ENCODE measurements around the gene VAMP5.
A peak's percentile ranks its signal among the peaks of the same experiment; 100 is the strongest.
"Not testable (repeated sequence)": the region's sequence is repeated elsewhere in the genome, so short reads cannot be mapped to it uniquely, and the experiment has no call there.

VAMP5 gene

DNA sequence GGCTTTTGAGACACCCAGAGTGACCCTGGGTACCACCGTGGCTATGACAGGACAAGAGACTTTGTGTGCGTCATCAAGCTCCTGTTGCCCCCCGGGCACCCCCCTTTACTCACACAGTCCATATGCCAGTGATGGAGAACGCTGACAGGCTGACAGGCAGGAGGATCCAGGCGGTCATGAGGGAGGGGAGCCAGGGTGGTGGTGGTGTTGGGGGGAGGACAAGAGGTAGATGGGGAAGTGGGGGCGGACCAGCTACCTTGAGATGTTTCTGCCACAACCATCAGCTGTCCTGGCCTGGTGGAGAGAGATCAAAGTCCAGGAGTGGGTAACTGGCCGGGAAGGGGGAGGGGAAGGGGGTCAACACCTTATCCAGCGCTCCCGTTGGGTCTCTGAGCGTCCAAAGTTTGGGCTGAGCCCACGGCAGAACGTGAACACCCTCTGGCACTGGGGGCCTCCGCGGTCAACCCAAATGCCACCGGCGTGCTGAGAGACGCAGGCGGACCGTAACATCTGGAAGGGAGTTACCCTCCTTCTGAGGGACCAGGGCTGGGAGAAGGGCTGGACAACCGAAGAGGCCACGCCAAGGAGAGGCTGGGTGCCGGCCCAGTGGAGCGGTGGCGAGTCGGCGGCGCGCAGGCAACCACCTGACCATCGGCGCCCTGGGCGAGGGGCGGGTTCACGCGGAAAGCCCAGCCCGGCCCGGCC, 17.7 kb downstream of the VAMP5 start:
- DNase-seq, result no peak
- peak; percentile 7 for ATAC-seq

DNA sequence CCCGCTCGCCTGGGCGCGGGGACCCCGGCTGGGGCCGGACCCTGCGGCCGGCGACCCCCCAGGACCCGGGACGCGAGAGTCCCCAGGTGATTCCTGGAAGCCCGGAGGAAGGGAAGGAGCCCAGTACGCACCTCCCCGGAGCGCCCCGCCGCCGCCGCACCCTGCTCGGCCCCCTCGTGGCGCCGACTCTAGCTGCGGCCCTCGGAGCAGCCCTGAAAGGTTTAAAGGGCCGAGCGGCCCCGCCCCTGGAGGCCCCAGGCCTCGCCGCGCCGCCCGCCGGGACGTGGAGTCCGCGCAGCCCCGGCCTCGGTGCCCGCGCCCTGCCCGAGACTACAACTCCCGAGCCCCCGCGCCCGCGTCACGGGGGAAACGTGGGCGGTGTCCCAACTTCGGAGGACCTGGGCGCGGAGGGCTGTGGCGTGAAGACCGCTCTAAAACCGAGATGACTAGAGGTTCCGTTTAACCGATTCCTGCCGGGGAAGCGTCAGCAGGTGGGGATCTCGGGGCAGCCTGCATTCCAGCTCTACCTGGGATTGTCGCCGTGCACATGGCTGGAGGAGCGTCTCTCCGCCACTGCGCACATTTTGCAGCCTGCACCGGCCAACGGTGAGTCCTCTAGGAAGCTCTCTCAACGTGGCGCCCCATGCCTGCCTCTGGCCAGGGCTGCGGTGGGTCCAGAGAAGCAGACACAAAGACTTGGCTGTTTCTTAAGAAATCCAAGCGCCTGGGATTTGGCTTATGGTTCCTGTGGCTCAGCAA, 18.4 kb downstream of the VAMP5 start, which contains the start of gene TMEM150A:
Gene TMEM150A, minus strand, starts transcription at position 223 of the 759 bp plus-strand sequence. CDS start 750 bp downstream, outside the sequence.
- DNase-seq, result peak; percentile 91
- peak; percentile 95 for ATAC-seq

DNA sequence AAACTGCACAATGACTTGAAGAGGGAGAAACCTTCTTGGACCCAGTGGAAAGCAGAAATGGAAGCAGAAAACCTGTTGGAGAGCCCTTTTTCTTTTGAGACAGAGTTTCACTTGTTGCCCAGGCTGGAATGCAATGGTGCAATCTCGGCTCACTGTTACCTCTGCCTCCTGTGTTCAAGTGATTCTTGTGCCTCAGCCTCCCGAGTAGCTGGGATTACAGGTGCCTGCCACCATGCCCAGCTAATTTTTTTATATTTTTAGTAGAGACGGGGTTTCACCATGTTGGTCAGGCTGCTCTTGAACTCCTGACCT, 19.9 kb downstream of the VAMP5 start:
- not testable (repeated sequence) for ATAC-seq, DNase-seq

DNA sequence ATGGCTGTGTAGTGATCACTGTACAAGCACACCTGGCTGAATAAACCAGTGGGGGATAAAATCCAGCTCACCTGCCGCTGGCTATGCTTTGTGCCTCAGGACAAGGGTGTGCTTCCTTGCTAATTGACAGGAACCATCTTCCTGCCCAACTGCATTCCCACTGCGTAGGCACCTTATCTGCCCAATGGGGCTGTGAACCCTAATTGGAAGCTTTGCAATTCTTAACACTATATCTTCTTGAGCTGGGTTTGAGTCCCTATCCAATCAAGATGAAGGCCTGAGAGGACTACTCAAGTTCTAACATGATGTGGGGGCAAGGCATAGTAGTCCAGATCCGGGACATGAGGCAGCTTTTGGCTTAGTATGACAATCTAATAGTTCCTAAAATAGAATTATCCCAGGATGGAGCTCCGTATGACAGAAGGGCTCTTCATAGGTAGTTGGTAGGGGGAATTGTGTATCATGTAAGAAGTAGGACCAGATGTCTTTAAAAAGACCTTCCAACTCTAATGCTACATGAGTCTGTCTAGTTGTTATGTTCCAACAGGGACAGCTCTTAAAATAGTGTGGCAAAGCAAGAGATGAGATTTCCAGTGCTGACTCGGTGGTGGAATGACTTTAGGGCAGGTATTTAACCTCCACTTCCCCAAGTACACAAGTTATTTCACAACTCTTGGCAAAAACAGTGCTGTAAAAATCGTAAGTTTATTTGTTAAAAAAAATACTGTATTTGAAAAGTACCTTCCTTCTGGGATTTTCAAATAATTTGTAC, 20.5 kb downstream of the VAMP5 start:
- DNase-seq, result no peak
- ATAC-seq, result no peak

DNA sequence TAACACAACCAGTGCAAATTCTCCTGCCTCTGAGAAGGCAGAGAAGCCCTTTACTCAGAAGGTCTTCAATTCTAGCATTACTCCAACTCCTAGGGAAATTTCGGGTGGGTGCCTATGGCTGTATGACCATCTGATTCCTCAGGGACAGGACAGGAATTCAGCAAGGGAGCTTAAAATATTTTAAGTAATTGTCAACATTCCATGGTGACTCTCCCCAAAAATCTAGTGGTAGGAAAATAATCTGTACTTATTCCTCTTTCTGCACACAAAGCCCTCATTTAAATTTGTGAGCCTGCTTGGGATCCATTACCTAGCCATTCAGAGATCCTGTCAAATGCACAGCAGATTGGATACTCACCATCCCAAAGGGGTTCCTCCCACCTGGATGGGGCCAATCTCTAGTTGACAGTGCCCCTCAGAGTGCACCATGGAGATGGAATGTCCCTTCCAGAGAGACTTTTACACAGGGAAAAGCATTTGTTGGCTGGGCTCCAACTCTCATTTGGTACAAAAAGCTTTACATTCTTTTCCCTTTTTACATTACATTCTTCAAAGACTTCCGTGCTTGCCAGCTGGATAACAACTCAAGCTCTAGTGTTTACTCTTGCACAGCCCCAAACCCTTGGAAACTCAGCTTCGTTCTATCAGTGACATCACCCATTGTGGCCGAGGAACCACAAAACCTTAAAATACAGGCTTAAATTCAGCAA, 21.3 kb downstream of the VAMP5 start:
- no peak for DNase-seq
- no peak for ATAC-seq

DNA sequence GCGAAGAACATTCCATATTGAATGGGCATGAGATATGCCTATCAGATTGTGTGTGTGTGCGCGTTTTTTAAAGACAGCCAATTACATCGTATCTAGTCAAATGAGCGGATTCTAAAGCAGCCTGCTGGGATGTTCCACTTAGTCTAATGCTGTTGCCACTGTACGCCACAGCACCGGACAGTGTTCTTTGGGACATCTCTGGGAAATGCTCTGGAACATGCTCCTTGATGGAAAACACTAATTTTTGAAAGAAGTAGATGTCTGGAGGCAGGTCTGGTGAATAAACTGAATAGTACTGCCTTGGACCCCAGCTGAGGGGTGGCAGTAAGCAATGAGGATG, 21.9 kb downstream of the VAMP5 start:
- no peak for DNase-seq
- ATAC-seq, result no peak

DNA sequence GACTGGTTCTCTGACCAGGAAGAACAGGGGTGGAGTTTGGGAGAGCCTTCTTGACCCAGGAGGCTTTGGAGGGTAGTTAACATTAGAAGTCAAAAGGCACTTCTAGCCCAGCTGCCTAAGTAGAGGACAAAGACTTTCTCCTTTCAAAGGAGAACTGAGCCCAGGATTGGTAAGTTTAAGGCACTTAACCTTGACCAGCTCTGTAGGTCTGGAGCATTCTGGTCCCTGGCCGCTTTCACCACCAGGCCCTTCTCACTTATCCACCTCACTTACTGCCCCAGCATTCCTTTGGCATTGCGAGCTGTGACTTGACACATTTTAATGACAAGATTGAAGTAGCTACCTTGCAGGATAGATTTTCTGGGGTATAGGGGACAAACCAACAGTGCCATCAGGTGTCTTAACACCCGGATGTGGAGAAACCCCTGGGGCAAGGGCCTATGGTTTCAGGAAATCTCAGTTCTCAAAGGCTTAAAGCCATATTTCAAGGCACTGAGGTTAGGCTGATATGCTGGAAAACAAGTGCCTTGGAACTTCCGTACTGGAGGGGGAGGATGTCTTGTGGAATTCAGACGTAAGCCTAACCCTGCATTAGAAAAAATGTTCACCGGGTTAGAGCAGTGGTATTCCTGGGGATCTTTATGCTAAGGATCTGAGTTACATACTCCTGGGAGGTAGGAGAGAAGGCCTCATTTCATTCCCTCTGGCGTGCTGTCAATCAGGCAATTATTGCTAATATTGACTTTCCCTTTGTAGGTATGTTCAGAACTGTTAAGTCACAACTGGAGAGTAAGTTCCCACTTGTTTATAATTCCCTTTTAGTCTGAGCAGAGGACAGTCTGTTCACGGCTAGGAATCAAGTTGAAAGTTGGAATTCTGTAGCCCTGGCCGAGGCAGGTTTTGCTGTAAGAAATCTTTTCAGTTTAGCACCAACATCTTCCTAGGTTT, 23.3 kb downstream of the VAMP5 start:
- DNase-seq (no peak), ATAC-seq (no peak)

DNA sequence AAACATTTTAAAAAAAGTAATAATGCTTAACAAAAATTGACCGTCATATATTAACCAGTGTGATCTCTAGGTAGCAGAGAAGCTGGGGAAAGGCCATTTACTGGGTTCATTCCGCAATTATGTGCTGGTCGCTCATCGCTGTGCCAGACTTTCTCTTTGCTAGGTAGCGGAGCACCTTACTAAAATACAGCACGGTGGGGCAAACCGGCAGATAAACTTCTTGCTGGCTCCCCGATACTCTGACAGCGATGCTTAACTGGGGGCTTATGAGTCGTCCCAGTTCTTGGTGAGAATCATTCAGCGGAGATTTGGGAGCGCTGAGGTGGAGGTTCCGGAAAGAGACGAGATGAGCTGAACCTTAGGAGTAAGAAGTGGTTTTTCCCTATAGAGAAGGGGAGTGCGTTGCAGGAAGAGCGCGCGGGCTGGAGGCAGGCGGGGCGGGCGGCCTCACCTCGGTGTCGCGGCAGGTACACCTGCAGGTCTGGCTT, 27.0 kb downstream of the VAMP5 start:
- DNase-seq (no peak), ATAC-seq (no peak)

DNA sequence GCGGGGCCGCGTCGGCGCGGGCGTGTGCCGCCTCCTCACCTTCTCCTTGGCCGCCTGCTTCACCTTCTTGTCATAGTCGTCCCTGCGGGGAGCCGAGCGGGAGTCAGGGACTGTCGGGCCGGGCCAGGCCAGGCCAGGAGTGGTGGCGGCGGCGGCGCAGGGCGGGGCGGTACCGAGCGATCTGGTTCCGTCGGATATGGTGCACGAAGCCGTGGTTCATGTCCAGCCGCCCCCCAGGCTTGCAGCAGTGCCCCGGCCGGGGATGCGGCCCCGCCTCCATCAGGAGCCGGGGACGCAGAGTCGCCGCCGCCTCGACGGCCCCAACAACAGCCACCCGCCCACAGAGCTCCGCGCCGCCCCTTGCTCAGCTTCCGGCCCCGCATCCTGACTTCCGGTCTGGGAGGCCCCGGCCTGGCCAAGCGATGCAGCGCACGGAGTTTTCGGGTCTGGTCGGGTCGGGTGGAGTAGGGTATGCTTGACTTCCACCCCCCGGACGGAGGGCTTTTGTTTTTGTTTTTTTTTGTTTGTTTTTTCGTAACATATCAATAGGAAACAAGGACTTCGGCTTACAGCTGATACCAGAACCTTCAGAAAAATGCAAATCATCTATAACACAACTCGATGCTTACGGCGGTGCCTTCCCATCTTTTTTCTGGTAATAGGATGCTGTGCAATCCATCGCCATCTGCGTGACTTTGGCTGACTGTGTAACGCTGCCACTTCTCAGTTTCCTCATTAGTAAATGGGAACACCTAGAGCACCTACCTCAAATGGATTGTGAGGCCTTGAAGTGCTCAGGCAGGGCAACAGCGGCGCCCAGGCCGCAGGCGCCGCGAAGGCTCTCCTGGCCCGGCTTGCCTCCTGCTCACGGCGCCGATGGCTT, 27.7 kb downstream of the VAMP5 start, which contains the start of gene C2orf68:
Gene C2orf68, minus strand, starts transcription at position 362 of the 883 bp plus-strand sequence. Its CDS starts 82 bp downstream, at position 280.
- DNase-seq, result peak; percentile 94
- peak; percentile 78 for ATAC-seq

DNA sequence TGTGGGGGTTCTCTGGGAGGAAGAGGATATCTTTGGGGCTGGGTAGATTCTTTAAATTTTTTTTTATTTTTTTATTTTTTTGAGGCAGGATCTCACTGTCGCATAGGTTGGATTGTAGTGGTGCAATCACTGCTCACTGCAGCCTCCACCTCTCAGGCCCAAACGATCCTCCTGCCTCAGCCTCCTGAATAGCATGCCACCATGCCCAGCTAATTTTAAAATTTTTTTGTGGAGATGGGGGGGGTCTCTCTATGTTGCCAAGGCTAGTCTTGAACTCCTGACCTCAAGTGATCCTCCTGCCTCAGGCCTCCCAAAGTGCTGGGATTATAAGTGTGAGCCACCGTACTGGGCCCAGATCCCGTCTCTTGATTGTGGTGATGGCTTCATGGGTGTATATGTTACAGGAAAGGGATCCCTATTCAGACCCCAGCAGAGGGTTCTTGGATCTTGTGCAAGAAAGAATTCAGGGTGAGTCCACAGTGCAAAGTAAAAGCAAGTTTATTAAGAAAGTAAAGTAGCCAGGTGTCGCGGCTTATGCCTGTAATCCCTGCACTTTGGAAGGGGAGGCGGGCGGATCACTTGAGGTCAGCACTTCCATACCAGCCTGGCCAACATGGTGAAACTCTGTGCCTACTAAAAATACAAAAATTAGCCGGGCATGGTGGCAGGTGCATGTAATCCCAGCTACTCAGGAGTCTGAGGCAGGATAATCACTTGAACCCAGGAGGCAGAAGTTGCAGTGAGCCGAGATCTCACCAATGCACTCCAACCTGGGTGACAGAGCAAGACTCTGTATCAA, 29.7 kb downstream of the VAMP5 start:
- ATAC-seq, result no peak

DNA sequence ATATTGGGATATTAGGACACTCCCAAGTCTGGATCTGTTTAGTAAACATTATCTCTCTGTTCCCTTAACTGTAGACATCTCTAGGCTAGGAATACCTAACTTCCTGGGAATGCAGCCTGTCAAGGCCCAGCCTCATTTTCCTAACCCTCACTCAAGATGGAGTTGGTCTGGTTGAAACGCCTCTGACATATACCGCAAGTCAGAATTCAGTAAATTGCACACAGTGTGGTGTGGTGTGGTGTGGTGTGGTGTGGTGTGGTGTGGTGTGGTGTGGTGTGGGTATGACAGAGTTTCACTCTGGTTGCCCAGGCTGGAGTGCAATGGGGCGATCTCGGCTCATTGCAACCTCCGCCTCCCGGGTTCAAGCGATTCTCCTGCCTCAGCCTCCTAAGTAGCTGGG, 30.5 kb downstream of the VAMP5 start:
- not testable (repeated sequence) for DNase-seq

More for the DNA sequence above, 29.7 kb downstream of the VAMP5 start:
- no peak for DNase-seq

DNA sequence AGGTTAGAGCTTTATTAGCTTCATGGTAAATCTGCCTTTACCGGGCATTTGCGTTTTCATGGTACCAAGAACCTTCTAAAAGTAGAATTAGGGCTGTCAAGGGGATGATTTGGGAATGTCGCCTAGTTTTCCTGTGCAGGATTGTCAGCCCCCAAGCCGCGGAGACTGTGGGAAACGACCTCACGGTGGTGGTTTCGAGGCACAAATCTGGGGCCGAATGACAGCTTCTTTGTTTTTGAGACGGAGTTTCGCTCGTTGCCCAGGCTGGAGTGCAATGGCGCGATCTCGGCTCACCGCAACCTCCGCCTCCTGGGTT, 31.1 kb downstream of the VAMP5 start:
- no peak for DNase-seq
- no peak for ATAC-seq

More for the DNA sequence above, 30.5 kb downstream of the VAMP5 start:
- not testable (repeated sequence) for ATAC-seq

DNA sequence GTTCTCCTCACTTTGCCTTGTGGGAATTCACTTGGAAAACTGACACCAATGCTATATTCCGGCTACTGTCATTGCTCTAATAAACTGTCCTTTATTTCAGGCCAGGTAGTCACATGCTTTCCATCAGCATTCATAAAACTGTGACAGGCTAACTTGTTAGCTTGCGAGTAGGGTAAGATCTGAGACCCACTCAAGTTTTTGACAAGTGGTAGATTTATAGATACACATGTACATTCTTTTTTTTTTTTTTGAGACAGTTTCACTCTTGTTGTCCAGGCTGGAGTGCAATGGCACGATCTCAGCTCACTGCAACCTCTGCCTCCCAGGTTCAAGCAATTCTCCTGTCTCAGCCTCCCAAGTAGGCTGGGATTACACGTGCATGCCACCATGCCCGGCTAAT, 33.5 kb downstream of the VAMP5 start:
- DNase-seq, ATAC-seq: not testable (repeated sequence)

DNA sequence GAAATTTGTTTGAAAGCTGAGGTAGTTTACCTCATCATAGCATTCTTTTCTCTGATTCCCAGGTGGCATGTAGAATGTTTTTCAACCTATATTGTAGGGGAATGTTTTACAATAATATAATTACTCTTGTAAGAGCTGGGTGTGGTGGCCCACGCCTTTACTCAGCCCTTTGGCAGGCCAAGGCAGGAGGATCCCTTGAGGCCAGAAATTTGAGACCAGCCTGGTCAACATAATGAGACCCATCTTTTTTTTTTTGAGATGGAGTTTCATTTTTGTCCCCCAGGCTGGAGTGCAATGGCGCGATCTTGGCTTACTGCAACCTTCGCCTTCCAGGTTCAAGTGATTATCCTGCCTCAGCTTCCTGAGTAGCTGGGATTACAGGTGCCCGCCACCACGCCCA, 35.4 kb downstream of the VAMP5 start:
- DNase-seq (no peak), ATAC-seq (no peak)

DNA sequence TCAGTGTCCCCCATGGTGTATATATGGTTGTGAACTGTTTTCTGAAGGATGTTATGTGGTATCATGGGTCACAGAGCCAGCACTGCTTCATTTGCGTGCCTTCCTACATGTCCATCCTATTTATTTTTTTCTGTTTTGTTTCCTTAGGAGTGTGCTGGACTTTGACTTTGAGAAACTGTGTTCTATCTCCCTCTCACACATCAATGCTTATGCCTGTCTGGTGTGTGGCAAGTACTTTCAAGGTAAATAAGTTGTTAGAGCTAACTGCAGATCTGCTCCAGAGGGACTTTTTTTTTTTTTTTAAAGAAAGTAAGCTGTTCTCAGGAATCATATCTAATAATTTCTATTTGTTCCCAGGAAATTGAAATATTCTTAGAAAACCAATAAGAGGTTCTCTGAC, 37.1 kb downstream of the VAMP5 start:
- ATAC-seq (no peak), DNase-seq (no peak)

DNA sequence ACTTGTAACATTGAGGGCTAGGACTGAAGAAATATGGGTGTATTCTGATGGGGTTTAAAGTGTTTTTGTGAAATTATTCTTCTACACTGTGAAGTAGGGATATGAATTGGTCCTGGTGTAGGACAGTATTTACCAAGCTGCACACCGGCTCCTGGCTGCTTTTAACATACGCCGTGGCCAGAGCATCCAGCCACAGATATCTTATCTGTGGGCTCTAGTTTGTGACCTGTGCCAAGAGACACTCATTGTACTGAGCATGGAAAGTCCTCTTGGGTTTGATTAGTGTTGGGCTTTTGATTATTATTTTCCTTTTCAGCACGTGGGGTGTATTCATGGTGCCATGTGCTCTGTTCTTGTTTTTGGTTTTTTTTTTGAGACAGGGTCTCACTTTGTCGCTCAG, 39.8 kb downstream of the VAMP5 start:
- ATAC-seq (no peak), DNase-seq (no peak)

DNA sequence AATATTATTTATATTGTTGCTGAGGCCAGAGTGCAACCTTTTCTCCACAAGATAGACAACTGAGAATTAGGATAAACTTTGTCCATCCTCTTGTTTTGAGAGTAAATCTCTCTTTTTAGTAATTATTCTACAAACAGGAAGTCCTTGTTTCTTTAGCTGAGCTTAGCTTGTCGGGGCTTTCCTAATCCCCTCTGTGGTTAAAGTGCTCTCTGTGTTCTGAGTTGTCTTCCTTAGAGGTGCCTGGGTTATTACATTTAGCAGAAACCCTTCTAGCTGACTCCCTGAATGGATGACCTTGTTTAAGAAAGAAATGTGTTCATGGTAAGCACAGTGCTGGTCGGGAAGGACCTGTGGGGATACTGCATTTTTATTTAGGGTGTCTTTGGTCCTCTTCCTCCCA, 44.4 kb downstream of the VAMP5 start:
- peak; percentile 57 for ATAC-seq
- DNase-seq, result no peak

DNA sequence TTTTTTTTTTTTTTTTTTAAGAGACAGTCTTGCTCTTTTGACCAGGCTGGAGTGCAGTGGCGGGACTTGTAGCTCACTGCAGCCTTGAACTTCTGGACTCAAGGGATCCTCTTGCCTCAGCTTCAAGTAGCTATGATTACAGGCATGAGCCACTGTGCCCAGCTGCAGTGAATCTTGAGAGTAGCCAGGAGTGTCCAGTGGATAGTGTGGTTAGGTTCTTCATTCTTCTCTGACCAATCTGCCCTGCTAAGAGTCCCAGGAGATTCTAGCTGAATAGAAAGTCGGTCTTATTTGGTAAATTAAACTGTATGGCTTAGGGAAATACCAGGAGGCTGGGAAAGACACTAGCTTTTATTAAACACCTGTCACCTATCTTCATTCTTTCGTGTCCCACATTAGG, 47.1 kb downstream of the VAMP5 start:
- DNase-seq (no peak), ATAC-seq (no peak)

DNA sequence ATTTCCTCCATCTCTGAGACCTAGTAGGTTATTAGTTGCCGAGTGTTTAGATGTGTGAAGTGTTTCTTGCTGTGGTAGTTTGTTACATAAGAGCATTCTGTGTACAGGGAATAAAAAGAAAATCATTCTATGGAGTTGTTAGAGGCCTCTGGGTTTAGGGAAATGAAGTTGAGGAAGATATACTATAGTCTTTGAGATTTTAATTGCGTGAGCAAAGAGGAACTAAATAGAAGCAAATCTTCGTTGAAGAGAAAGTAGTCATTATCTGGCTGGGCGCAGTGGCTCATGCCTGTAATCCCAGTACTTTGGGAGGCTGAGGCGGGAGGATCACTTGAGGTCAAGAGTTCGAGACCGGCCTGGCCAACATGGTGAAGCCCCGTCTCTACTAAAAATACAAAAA, 50.8 kb downstream of the VAMP5 start:
- DNase-seq, result no peak
- no peak for ATAC-seq
